HG03342 (cell line): ENCODE data around the gene MALRD1.

Source experiments
- ATAC-seq: cut with Tn5 transposase; IDR thresholded peaks from one replicate; pipeline ENCODE4 v1.9.1; 2021; ENCODE audit warnings: mild to moderate bottlenecking, moderate library complexity; ENCODE audit not compliant: unreplicated experiment

Gene MALRD1

DNA sequence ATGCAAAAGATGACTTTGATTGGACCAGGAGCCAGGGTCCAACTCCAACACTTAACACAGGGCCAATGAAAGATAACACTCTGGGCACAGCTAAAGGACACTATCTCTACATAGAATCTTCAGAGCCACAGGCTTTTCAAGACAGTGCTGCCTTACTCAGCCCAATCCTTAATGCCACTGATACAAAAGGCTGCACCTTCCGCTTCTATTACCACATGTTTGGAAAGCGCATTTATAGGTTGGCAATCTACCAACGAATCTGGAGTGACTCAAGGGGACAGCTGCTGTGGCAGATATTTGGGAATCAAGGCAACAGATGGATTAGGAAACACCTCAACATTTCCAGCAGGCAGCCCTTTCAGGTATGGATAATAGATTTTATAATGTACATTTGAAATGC lies 160.7 kb downstream of the MALRD1 start:
- ATAC-seq: no peak

GRCh38 chr10:19212590-19212989 lies 164.0 kb downstream of the MALRD1 start:
- ATAC-seq: no peak

GRCh38 chr10:19221216-19221615 lies 172.6 kb downstream of the MALRD1 start:
- no peak for ATAC-seq

- ATAC-seq: no peak
Measured at GRCh38 chr10:19226025-19226424, 177.4 kb downstream of the MALRD1 start.

DNA sequence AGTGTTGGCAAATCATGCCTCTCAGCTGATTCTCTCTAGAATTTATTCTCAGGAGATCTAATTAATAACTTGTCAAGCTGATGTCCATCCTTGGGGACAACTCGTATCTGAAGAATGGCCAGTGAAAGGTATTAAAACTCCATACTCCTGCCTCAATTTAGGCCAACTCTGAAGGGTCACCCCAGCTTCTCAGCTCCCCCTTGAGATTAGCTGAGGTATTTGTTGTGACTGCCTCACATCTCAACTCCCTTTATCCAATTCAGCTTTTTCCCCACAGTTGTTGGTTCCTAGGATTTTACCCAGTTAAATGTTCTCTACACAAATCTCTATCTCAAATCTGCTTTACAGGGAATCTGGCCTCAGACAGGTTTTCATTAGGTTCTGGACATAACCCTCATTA lies 182.4 kb downstream of the MALRD1 start:
- ATAC-seq: no peak

DNA sequence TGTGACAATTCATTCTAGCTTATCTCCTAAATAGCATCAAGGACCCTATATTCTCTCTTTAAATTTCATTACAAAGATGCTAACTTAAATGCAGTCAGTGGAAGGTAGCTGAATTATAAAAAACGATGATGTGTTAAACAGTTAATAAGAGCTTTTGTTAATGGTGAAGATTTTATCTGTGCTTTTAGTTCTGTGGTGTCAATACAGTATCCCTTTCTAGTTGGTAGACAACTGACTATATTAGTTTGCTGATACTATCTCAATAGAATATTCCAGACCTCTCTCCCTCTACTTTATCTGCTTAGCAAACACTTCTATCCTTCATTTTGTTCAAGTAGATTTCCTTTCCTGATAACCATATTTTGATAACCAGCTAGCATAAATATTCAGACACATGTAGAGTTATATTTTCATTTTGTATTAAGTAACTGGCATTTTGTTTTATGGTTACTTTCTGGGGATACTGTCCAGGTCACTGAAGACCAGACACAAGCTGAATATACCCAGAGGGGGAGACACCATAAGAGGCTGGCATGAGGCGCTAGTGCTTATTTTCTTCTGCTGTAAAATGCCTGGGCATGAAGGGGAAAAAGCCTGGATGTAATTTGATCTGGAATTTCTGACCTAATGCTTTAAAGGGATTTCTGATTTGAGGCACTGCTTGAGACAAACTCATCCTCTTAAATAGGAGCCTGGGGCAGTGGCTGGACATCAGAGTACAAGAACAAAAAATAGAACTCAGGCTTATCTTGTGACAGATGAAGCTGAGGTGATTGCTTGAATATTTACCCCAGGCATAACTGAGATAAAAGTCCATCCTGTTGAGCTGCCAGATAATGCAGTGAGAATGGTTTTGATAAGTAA lies 197.5 kb downstream of the MALRD1 start:
- no peak for ATAC-seq

DNA sequence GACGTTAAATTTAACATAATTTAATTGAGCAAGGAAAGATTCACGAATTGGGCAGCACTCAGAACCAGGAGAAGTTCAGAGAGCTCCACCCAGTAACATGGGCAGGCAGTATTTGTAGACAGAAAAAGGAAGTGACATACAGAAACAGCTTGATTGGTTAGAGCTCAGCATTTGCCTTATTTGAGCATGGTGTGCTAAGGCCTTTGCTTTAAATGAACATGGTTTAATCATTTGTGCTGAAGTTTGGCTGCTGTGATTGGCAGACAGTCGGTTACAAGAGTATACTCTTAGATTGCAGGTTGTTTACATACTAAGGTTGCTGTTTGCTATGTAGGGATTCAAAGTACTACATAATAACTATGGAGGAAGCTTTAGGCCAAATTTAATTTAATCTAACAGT lies 199.2 kb downstream of the MALRD1 start:
- no peak for ATAC-seq

GRCh38 chr10:19250546-19250945 lies 201.9 kb downstream of the MALRD1 start:
- no peak for ATAC-seq

DNA sequence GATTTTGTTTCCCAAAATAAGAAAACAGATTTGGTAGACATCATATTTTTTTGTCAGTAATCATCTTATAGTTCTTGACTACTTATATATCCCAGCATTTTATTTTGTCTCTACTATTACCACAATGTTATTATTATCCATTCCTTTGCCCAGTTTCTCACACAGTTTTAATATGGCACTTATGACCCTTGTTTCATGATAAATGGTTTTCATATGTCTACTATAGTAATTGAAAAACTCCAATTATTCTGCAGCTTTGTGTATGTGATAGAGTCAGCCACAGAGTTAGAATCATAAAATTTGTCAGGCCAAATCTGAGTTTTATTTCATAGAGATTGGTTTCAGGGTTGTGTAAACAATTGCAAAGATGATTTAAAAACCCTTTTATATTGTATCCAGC lies 203.9 kb downstream of the MALRD1 start:
- ATAC-seq: no peak

GRCh38 chr10:19256331-19256730 lies 207.7 kb downstream of the MALRD1 start:
- no peak for ATAC-seq

DNA sequence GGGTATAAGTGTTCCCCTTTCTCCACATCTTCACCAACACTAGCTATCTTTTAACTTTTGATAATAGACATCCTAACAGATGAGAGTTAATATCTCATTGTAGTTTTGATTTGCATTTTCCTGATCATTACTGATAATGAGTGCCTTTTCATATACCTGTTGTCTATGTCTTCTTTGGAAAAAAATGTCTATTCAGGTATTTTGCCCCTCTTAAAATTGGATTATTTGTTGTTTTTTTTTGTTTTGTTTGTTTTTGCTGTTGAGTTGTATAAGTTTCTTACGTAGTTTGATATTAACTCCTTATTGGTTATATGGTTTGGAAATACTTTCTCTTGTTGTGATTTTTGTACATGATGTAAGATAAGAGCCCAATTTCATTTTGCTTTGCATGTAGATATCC lies 214.7 kb downstream of the MALRD1 start:
- no peak for ATAC-seq

- ATAC-seq: no peak
Measured at GRCh38 chr10:19283285-19283684, 234.7 kb downstream of the MALRD1 start.

DNA sequence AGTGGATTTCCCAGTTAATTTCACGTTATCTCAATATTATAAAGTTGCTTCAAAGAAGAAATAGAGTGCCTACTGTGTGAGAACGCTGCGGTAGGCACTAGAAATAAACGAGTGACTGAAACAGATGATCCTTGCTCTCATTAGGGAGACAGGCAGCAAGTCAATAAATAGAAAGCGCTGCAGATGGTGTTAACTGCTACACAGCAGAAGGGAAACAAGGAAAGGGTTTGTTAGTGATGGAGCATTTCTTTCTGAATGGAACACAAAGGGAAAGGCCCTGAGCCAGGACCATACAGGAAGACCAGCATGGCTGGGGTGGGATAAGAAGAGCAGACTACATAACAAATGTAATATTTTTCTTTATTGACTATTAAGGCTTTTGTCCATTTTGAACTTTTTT lies 235.2 kb downstream of the MALRD1 start:
- ATAC-seq: no peak

- ATAC-seq: no peak
Measured at GRCh38 chr10:19290770-19291169, 242.2 kb downstream of the MALRD1 start.

DNA sequence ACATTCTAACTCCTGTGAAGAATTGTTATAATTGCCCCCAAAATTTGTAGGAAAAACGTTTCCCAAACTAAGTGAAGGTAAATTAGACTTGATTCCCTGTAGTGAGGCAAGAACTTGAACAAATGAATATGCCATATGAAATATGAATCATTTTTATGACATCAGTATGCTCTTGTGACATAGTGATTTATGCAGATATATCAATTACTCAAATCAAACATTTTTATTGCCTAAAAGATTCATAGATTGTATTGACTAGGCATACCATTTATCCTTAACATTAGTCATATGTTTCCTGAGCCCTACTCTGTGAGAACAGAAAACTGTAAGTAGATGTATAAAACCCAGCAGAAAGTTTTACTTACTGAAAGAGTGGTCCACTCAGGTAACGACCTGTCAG lies 245.6 kb downstream of the MALRD1 start:
- no peak for ATAC-seq

- ATAC-seq: no peak
Measured at GRCh38 chr10:19299645-19300044, 251.0 kb downstream of the MALRD1 start.

DNA sequence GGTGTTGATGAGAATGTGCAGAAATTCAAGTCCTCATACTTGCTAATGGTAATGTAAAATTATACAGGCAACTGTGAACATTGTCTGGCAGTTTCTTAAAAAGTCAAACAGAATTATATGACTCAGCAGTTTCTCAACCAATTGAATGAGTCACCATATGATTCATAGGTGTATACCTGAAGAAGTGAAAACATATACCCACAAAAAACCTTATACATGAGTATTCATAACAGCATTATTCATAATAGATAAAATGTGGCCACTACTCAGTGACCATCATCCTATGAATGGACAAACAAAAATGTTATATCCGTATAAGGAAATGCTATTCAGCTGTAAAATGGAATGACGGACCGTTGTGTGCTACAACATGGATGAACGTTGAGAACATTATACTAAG lies 253.5 kb downstream of the MALRD1 start:
- ATAC-seq: no peak

GRCh38 chr10:19310066-19310465 lies 261.5 kb downstream of the MALRD1 start:
- no peak for ATAC-seq

- ATAC-seq: no peak
Measured at GRCh38 chr10:19316204-19316870, 267.7 kb downstream of the MALRD1 start.

GRCh38 chr10:19317952-19318351 lies 269.4 kb downstream of the MALRD1 start:
- ATAC-seq: no peak

GRCh38 chr10:19325581-19325980 lies 277.0 kb downstream of the MALRD1 start:
- ATAC-seq: no peak

GRCh38 chr10:19328582-19328981 lies 280.0 kb downstream of the MALRD1 start:
- no peak for ATAC-seq
